GM20000 (cell line): ENCODE results near the gene KRTAP4-8.
"Not testable (repeated sequence)": the region's sequence is repeated elsewhere in the genome, so short reads cannot be mapped to it uniquely, and the experiment has no call there.

Experiments
- DNase-seq: peaks from one replicate; pipeline ENCODE4 v3.0.0; 2012; ENCODE audit warnings: low spot score
- TF ChIP-seq, protein P1 (sequence below): IDR thresholded peaks from 2 replicates; pipeline ENCODE4 v1.5.1; 2012; ENCODE audit warnings: mild to moderate bottlenecking, control low read depth; ENCODE audit errors: extremely low read depth, missing control alignments

KRTAP4-8 gene

DNA sequence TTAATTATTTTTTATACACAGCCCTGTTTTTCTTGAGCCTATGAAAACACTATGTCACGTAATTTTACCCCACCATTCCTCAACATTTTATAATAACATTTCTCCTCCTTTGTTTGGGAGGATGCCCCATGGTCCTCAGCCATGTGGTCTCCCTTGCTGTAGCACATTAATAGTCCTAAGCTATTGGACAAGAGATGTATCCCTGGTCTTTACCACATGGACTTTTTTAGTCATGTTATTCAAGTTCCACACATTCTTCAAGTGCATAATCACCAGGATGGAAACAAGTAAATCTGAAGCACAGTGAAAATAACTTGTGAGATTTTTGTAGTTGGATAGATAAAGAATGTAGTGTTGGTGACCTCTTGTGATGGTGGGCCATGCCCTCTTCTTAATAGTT is 36.0 kb downstream of the KRTAP4-8 start:
- DNase-seq, result no peak

DNA sequence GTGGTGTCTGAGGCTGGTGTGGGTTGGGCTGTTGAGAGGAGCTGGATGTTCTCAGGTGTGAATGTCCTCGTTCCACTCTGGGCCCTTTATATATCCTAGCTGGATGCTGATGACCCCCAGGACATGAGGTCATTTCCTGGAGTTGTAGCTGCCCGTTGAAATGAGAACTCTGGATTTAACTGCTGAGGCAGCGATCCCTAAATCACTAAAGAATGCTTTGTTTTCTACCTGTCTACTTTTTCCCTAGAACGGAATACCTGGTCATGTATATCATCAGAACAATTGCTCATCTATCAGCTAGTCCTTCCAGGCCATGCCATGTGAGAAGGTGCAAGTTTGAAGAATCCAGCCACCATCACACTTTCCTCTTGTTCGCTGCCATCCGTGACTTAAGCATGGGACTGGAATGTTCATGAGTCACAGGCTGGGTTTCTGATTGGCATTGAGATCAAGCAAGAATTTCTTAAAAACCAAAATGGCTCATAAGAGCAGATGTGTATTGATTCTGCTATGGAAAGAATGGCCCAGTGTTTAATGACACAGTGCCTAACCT is 37.8 kb downstream of the KRTAP4-8 start, which contains the start of gene KRTAP2-3:
Gene KRTAP2-3, minus strand, starts transcription at position 63 of the 553 bp plus-strand sequence. CDS start 64 bp downstream, outside the sequence.
- DNase-seq, result no peak
- TF ChIP-seq, protein P1, sequence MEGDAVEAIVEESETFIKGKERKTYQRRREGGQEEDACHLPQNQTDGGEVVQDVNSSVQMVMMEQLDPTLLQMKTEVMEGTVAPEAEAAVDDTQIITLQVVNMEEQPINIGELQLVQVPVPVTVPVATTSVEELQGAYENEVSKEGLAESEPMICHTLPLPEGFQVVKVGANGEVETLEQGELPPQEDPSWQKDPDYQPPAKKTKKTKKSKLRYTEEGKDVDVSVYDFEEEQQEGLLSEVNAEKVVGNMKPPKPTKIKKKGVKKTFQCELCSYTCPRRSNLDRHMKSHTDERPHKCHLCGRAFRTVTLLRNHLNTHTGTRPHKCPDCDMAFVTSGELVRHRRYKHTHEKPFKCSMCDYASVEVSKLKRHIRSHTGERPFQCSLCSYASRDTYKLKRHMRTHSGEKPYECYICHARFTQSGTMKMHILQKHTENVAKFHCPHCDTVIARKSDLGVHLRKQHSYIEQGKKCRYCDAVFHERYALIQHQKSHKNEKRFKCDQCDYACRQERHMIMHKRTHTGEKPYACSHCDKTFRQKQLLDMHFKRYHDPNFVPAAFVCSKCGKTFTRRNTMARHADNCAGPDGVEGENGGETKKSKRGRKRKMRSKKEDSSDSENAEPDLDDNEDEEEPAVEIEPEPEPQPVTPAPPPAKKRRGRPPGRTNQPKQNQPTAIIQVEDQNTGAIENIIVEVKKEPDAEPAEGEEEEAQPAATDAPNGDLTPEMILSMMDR, result no peak

More for the DNA sequence above, 36.0 kb downstream of the KRTAP4-8 start:
- TF ChIP-seq, protein P1, result no peak

DNA sequence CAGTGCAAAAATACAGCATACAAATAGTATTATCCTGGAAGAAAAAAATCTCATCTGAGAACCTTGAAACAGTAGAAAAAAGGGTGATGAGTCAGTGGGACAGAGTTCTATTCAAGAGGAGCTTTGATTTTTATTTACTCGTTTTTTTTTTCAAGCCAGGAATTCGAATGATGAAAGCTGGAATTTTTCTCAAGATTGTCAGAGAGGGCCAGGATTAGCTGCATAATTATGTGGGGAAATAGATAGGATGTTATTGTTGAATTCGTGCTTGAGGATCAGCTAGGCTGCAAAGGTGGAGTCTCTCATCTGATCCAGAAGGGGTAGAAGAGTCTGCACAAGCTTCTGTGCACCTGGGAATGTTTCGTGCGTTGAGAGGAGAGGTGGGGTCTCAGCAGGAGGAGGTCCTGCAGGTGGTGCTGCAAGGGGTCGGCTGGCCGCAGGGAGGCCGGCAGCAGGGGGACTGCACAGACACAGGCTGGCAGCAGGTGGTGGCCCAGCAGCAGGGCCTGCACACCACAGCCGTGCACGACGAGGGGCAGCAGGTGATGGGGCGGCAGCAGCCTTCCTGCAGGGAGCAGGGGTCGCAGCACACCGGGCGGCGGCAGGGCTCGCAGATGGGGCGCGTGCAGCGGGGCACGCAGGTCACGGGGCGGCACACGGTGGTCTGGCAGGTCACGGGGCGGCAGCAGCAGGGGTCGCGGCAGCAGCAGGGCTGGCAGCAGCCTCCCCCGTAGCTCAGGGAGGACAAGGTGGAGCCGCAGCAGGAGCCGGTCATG is 38.5 kb downstream of the KRTAP4-8 start:
- DNase-seq, result not testable (repeated sequence)

DNA sequence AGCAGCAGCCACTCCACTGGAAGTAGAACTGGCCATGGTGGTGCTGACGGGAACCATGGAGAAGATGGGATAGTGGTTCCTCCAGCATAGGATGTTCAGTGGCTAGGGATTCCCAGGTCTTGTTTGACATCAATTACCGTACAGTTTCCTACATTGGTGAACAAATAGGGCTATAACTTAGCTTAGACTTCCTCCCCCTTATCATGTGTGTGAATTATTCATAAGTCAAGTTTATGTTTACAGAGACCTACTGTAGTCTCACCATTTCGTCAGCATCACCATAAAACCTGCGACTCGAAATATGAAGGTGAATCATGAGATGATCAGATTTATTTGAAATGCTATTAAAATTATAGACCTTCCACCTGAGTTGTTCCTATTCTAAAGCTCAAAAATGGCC is 39.2 kb downstream of the KRTAP4-8 start:
- TF ChIP-seq, protein P1, result no peak
- no peak for DNase-seq

DNA sequence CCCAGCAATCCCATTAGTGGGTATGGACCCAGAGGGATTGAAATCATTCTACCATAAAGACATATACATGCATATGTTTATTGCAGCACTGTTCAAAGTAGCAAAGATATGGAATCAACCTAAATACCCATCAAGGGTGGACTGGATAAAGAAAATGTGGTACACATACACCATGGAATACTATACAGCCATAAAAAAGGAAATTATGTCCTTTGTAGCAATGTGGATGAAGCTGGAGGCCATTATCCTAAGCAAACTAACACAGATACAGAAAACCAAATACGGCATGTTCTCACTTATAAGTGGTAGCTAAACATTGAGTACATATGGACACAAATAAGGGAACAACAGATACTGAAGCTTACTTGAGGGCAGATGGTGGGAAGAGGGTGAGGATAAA is 40.4 kb downstream of the KRTAP4-8 start:
- TF ChIP-seq, protein P1, result no peak
- no peak for DNase-seq

DNA sequence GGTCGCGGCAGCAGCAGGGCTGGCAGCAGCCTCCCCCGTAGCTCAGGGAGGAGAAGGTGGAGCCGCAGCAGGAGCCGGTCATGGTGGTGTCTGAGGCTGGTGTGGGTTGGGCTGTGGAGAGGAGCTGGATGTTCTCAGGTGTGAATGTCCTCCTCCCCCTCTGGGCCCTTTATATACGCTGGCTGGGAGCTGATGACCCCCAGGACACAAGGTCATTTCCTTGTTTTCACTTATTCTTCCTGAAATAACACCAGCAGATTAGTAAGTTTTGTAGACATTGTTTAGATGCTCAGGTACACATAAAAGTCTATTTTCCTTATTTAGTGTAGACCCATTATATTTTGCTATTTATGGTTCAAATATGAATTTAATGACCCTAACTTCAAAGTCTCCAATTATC is 42.8 kb downstream of the KRTAP4-8 start, which contains the start of gene KRTAP2-2:
Gene KRTAP2-2, minus strand, starts transcription at position 101 of the 400 bp plus-strand sequence. Its CDS starts 19 bp downstream, at position 82.
- not testable (repeated sequence) for DNase-seq

DNA sequence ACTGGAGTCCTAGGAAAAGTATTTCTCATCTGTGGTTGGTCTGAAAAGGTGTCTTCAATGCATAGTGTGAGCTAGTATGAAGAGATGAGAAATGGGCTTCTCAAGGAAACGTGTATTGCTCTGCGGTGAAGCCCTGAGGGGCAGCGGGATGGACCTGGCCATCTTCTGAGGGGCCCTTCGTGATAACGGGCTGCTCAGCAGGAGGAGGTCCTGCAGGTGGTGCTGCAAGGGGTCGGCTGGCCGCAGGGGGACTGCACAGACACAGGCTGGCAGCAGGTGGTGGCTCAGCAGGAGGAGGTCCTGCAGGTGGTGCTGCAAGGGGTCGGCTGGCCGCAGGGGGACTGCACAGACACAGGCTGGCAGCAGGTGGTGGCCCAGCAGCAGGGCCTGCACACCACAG is 43.4 kb downstream of the KRTAP4-8 start:
- DNase-seq, result not testable (repeated sequence)

DNA sequence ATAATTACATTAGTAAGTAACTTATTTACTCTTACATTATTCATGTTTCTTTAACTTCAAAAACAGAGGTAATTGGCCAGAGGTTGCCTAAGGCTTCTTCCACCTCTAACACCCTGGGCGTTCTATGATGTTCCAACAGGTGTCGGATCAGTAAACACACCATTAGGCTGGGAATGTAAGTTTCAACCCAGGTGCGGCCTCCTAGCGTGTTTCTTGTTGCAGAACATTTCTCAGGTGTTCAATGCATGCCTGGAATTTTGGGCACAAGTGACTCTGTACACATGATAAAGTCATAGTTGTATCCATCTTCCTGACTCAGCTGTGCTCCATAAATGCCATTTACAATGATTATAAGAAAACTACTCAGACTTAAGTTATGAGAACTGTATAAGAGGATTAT is 43.9 kb downstream of the KRTAP4-8 start:
- TF ChIP-seq, protein P1, result no peak
- no peak for DNase-seq

DNA sequence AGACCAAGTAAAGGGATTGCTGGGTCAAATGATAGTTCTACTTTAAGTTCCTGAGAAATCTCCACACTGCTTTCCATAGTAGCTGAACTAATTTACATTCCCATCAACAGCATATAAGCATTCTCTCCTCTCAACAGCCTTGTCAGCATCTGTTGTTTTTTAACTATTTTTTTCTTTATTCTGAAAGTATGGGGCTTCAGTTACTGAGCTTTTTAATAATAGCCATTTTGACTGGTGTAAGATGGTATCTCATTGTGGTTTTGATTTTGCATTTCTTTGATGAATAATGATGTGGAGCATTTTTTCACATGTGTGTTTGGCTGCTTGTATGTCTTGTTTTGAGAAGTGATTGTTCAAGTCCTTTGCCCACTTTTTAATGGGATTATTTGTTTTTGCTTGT is 45.4 kb downstream of the KRTAP4-8 start:
- no peak for DNase-seq
- TF ChIP-seq, protein P1, result no peak
